HepG2 (cell line): ENCODE results near the gene PFDN5. TPM values are rescaled to one million over a fixed set of nuclear protein-coding genes. Genes with fewer than 3 reads are reported as not detected.

ENCODE experiments used
- ATAC-seq: fragments of 200-7000 bp; cut with Tn5 transposase; 3 replicates; pipeline ENCODE4 v1.9.1; 2020; ENCODE audit warnings: mild to moderate bottlenecking, moderate library complexity
- BruUV-seq: library from RNA; stranded (reverse); fragments of 400-500 nt; replicated peaks from 2 replicates; lab custom pipeline; 2021; lab: Mats Ljungman, UMichigan
- CTCF ChIA-PET: fragments of 300-600 bp; formaldehyde crosslinking; extraction: SDS; loops from one replicate; lab custom pipeline; 2021; ENCODE audit warnings: low total read pairs, inconsistent platforms, low intra/inter-chr PET ratio; lab: Yijun Ruan, JAX
- POLR2A ChIA-PET: fragments of 350-600 bp; sonication (Branson Sonifier 250); formaldehyde crosslinking; loops from one replicate; lab custom pipeline; 2020; ENCODE audit warnings: antibody characterized with exemption, inconsistent platforms; lab: Yijun Ruan, JAX
- DNase-seq: peaks from one replicate; pipeline ENCODE4 v3.0.0-alpha.2; 2015; ENCODE audit warnings: low spot score
- FAIRE-seq: peaks from 3 replicates; lab custom pipeline; 2011; peaks lifted over from hg19 to GRCh38; lab: Jason Lieb, UNC
- H2AFZ ChIP-seq: one replicate; pipeline ENCODE4 v1.6.1; 2011; ENCODE audit warnings: low read length, inconsistent platforms
- H3K27ac ChIP-seq: fragments of 300-600 bp; 3 replicates; pipeline ENCODE4 v1.8.0; 2011; ENCODE audit warnings: mixed run types, mild to moderate bottlenecking, mixed read lengths, low read length, inconsistent platforms; ENCODE audit not compliant: insufficient read depth; ENCODE audit errors: extremely low read length
- H3K27me3 ChIP-seq, 2 experiments: fragments of 200-600 bp in 1 of 2; 2 replicates in 1 of 2; 3 replicates in 1 of 2; pipeline versions ENCODE4 v1.6.0 to v1.8.0; 2011; ENCODE audit warnings: low read length in 2 of 2, mild to moderate bottlenecking in 2 of 2, moderate library complexity in 2 of 2, inconsistent platforms in 1 of 2; ENCODE audit not compliant: insufficient read depth in 2 of 2, control insufficient read depth in 1 of 2
- H3K36me3 ChIP-seq, 2 experiments: fragments of 200-600 bp in 1 of 2; replicated peaks in 1 of 2; 2 replicates in 1 of 2; 3 replicates in 1 of 2; pipeline versions ENCODE4 v1.5.1 to v1.8.0; 2011; ENCODE audit warnings: low read length in 2 of 2, inconsistent platforms in 1 of 2; ENCODE audit not compliant: insufficient read depth in 2 of 2, control insufficient read depth in 1 of 2
- H3K4me1 ChIP-seq: 2 replicates; pipeline ENCODE4 v1.5.1; 2012; ENCODE audit warnings: low read length, inconsistent platforms; ENCODE audit not compliant: insufficient read depth
- H3K4me2 ChIP-seq: 2 replicates; pipeline ENCODE4 v1.6.0; 2011; ENCODE audit warnings: low read depth, low read length, inconsistent platforms
- H3K4me3 ChIP-seq, 3 experiments: fragments of 200-600 bp in 1 of 3; sonication (generic), shearing (Covaris generic) in 1 of 3; replicated peaks in 1 of 3; 2 replicates each; pipeline ENCODE4 v1.5.1; 2011 to 2016; ENCODE audit warnings: low read length in 3 of 3, inconsistent platforms in 2 of 3, low read depth in 2 of 3, mild to moderate bottlenecking in 2 of 3, control low read depth in 1 of 3, mixed read lengths in 1 of 3; ENCODE audit not compliant: insufficient read depth in 1 of 3
- H3K79me2 ChIP-seq: one replicate; pipeline ENCODE4 v1.6.1; 2011; ENCODE audit warnings: low read length, inconsistent platforms; ENCODE audit not compliant: insufficient read depth
- H3K9ac ChIP-seq: 2 replicates; pipeline ENCODE4 v1.6.0; 2011; ENCODE audit warnings: mild to moderate bottlenecking, low read depth, low read length, inconsistent platforms; ENCODE audit not compliant: insufficient read depth
- H3K9me3 ChIP-seq: 2 replicates; pipeline ENCODE4 v1.5.1; 2012; ENCODE audit warnings: mild to moderate bottlenecking, low read length
- H4K20me1 ChIP-seq: 2 replicates; pipeline ENCODE4 v1.6.0; 2011; ENCODE audit warnings: inconsistent platforms, mild to moderate bottlenecking, low read length, moderate library complexity; ENCODE audit not compliant: insufficient read depth
- CAMTA2 ChIP-seq: sonication (generic); formaldehyde crosslinking; IDR thresholded peaks from 2 replicates; pipeline ENCODE4 v1.4.0; 2020; ENCODE audit warnings: mild to moderate bottlenecking, missing genetic modification reagents, borderline replicate concordance
- WGBS: methylation state at CpG from one replicate; pipeline ENCODE4 v1.1.6; 2017; ENCODE audit warnings: low lambda C conversion rate; 5-methylcytosine and 5-hydroxymethylcytosine counted together
- in situ Hi-C: cut with HindIII; loops from 2 replicates; pipeline ENCODE4 v1.10.0; 2017; ENCODE audit warnings: low pct_unique_long_range_greater_than_20kb; ENCODE audit not compliant: extremely low pct_ligation_motif_present
- intact Hi-C: fragments of 100-400 bp; cut with micrococcal nuclease; formaldehyde crosslinking; loops from one replicate; pipeline ENCODE4 v1.10.0; 2022; ENCODE audit not compliant: unreplicated experiment
- polyA plus RNA-seq, 8 experiments: library from polyadenylated mRNA; depleted of rRNA in 3 of 8; stranded (reverse) in 7 of 8; unstranded in 1 of 8; fragments of >200 nt; fragmentation: Illumina TruSeq in 4 of 8; extraction: Trizol in 4 of 8; gene quantifications; 2 replicates each; pipeline versions ENCODE4 v1.2.1 to v1.2.3, GENCODE V29; 2011 to 2016; ENCODE audit warnings: low read depth in 4 of 8, missing spikeins in 1 of 8, mixed read lengths in 1 of 8; ENCODE audit not compliant: insufficient read depth in 1 of 8
- total RNA-seq, 5 experiments: library from RNA; depleted of rRNA; stranded (reverse); fragments of >200 nt; fragmentation: Illumina TruSeq; extraction: Trizol; gene quantifications; 2 replicates each; pipeline ENCODE4 v1.2.3, GENCODE V29; 2016; ENCODE audit warnings: low read depth in 1 of 5
- TF ChIP-seq, protein P1 (sequence below): sonication (generic); formaldehyde crosslinking; IDR thresholded peaks from 2 replicates; pipeline ENCODE4 v1.4.0; 2020; ENCODE audit warnings: missing genetic modification reagents

The PFDN5 gene
- total and polyA plus RNA-seq, 2 of the 13 experiments (the other 11 are each of a cell fraction or from before 2014, with no cell fraction given) = 449 to 462 TPM

DNA sequence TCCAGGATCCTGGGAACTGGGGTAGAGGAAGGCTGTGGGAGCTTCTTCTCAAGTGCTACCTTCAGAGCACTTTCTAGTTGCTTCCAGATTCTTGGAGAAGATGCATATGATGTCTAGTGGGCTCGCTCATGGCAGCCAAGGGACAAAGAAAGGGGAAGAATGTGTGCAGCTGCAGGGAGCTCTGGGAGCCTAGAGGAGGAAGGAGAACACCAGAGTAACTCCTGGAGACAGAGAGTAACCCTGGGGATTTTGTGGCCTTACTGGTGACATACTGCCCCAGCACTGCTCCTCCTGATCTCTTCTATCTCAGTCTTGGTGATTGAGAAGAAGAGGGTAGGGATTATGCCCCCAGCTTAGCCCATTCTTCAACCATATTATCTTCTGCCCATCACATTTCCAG is 51.1 kb downstream of the PFDN5 start:
- POLR2A ChIA-PET = interaction anchor here (1.1 kb wide), 1 partner anchor 19 kb away, joined by 3 read pairs; no protein-coding TSS in a partner anchor

More for the DNA sequence above, 51.1 kb downstream of the PFDN5 start:
- BruUV-seq = no TSS peak
- no peaks in the 10 kb centered on the region for H3K9me3 ChIP-seq
- TF ChIP-seq CAMTA2 (CRISPR knock-in tag) = no peak
- TF ChIP-seq, protein P1, sequence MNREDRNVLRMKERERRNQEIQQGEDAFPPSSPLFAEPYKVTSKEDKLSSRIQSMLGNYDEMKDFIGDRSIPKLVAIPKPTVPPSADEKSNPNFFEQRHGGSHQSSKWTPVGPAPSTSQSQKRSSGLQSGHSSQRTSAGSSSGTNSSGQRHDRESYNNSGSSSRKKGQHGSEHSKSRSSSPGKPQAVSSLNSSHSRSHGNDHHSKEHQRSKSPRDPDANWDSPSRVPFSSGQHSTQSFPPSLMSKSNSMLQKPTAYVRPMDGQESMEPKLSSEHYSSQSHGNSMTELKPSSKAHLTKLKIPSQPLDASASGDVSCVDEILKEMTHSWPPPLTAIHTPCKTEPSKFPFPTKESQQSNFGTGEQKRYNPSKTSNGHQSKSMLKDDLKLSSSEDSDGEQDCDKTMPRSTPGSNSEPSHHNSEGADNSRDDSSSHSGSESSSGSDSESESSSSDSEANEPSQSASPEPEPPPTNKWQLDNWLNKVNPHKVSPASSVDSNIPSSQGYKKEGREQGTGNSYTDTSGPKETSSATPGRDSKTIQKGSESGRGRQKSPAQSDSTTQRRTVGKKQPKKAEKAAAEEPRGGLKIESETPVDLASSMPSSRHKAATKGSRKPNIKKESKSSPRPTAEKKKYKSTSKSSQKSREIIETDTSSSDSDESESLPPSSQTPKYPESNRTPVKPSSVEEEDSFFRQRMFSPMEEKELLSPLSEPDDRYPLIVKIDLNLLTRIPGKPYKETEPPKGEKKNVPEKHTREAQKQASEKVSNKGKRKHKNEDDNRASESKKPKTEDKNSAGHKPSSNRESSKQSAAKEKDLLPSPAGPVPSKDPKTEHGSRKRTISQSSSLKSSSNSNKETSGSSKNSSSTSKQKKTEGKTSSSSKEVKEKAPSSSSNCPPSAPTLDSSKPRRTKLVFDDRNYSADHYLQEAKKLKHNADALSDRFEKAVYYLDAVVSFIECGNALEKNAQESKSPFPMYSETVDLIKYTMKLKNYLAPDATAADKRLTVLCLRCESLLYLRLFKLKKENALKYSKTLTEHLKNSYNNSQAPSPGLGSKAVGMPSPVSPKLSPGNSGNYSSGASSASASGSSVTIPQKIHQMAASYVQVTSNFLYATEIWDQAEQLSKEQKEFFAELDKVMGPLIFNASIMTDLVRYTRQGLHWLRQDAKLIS (CRISPR knock-in tag) = no peak
- no peak overlapping the region for H3K4me2 ChIP-seq
- no peaks in the 10 kb centered on the region for H3K79me2 ChIP-seq
- CTCF ChIA-PET = interaction anchor here (2.5 kb wide), 1 partner anchor 75 kb away, joined by 8 read pairs; no protein-coding TSS in a partner anchor
- intact Hi-C loops = no loop called here
- in situ Hi-C loops = loop anchor here (5.0 kb wide), 1 partner anchor 76 kb away; the partner anchor contains the start of gene AMHR2
- no peak overlapping the region for H3K4me3 ChIP-seq
- no peak for FAIRE-seq
- H2AFZ ChIP-seq = no peak overlapping the region
- H3K4me1 ChIP-seq = peaks cover 17% of the 10 kb centered on the region
- 44% methylated on average over 1 of the region's 1 CpG for WGBS
- no peaks in the 10 kb centered on the region for H3K36me3 ChIP-seq
- no peak overlapping the region for H3K9ac ChIP-seq
- ATAC-seq = no peak
- no peaks in the 10 kb centered on the region for H4K20me1 ChIP-seq
- DNase-seq = no peak
- no peak overlapping the region for H3K27ac ChIP-seq
- H3K27me3 ChIP-seq = peaks cover 1 to 22% of the 10 kb centered on the region in 2 experiments; a peak in 4 of 5 replicates
